Measurements from ENCODE around the gene PSEN1.

DNA sequence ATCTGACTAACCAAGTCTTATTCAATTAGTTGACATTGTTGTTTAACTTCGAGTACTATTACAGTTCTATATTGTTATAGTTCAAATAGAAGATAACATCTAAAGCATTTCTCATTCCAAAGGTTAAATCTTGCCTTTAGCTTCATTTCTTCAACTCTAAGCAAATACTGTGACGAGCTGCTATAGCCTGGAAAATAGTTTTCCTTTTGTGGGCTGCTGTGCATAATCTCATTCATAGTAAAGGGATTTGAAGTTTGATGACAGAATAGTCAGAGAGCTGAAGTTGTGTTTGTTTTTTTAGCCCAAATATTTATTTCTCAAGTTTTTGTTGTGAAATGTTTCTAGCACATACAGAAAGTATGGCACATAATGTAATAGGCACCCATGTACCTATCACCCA lies 13.4 kb downstream of the PSEN1 start:
- TF ChIP-seq, protein P1, sequence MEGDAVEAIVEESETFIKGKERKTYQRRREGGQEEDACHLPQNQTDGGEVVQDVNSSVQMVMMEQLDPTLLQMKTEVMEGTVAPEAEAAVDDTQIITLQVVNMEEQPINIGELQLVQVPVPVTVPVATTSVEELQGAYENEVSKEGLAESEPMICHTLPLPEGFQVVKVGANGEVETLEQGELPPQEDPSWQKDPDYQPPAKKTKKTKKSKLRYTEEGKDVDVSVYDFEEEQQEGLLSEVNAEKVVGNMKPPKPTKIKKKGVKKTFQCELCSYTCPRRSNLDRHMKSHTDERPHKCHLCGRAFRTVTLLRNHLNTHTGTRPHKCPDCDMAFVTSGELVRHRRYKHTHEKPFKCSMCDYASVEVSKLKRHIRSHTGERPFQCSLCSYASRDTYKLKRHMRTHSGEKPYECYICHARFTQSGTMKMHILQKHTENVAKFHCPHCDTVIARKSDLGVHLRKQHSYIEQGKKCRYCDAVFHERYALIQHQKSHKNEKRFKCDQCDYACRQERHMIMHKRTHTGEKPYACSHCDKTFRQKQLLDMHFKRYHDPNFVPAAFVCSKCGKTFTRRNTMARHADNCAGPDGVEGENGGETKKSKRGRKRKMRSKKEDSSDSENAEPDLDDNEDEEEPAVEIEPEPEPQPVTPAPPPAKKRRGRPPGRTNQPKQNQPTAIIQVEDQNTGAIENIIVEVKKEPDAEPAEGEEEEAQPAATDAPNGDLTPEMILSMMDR (IDR thresholded peaks at IDR 0.05): no peak
- no peak for TF ChIP-seq POLR2A (IDR thresholded peaks at IDR 0.05)
